ENCODE results near the gene WHRN. TPM values are rescaled to one million over a fixed set of nuclear protein-coding genes. Genes with fewer than 3 reads are reported as not detected.

Gene WHRN
- total and polyA plus RNA-seq, 2 donors, result 2.4 to 12.1 TPM

DNA sequence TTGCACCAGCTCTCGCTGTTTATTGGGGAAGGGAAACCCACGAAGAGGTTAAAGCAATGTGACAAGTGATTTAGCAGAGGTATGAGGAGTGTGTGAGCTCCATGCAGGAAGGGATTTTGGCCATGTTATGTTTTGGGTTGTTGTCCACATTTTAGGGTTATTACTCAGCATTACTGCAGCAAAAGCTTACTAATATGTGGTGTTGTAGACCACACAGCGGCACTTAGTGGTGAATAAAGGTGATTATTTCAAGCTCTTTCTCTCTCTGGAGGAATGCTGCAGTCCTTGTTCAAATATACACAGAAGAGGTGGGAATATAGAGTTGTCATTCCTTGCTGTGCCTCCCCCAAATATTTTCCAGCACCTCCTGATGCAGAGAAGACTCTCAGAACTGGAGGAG is 87.8 kb downstream of the WHRN start:
- DNase-seq (ENCODE audit: extremely low spot score), result no peak
- no peaks in the 10 kb centered on the region for H3K36me3 ChIP-seq (ENCODE audit: insufficient read depth)
- 67% methylated on average over 3 of the region's 3 CpGs for WGBS
- no peak overlapping the region for H3K4me3 ChIP-seq (ENCODE audit: low read depth, low read length)
- H3K4me1 ChIP-seq (ENCODE audit: insufficient read depth), result no peaks in the 10 kb centered on the region
- no peak overlapping the region for H3K27ac ChIP-seq (ENCODE audit: low read depth)

DNA sequence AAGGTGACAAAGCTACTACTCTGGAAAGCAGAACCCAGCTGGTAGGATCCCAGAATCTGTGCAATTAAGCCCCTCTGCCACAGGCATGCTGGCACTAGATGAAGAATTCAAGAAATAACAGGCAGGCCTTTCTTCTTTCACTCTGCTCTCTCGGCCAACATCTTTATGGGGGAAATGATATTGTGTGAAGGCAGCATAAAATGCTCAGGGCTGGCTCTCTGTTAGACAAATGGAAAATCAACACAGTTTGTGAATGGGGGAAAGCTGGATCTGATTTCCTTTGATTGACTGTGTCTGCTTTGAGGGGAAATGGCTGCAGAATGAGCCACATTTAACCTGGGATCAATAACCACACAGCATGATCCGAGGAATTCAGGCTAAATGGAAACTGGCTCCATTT is 88.4 kb downstream of the WHRN start:
- 82% methylated on average over 2 of the region's 2 CpGs for WGBS
- no peak overlapping the region for H3K27ac ChIP-seq (ENCODE audit: low read depth)
- no peaks in the 10 kb centered on the region for H3K36me3 ChIP-seq (ENCODE audit: insufficient read depth)
- H3K4me3 ChIP-seq (ENCODE audit: low read depth, low read length), result no peak overlapping the region
- no peak for DNase-seq (ENCODE audit: extremely low spot score)
- H3K4me1 ChIP-seq (ENCODE audit: insufficient read depth), result no peaks in the 10 kb centered on the region

DNA sequence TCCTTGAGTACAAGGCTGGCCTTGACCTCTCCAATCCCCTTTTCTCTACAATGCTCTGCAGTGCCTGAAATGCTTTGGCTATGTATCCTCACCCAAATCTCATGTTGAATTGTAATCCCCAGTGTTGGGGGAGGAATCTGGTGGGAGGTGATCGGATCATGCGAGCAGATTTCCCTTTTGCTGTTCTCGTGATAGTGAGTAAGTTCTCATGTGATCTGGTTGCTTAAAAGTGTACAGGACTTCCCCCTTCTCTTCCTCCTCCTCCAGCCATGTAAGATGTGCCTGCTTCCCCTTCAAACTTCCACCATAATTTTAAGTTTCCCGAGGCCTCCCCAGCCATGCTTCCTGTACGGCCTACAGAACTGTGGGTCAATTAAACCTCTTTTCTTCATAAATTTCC is 89.0 kb downstream of the WHRN start:
- H3K4me3 ChIP-seq (ENCODE audit: low read depth, low read length), result no peak overlapping the region
- H3K36me3 ChIP-seq (ENCODE audit: insufficient read depth), result no peaks in the 10 kb centered on the region
- no peak overlapping the region for H3K27ac ChIP-seq (ENCODE audit: low read depth)
- WGBS, result 73% methylated on average over 5 of the region's 5 CpGs
- no peak for DNase-seq (ENCODE audit: extremely low spot score)
- no peaks in the 10 kb centered on the region for H3K4me1 ChIP-seq (ENCODE audit: insufficient read depth)

DNA sequence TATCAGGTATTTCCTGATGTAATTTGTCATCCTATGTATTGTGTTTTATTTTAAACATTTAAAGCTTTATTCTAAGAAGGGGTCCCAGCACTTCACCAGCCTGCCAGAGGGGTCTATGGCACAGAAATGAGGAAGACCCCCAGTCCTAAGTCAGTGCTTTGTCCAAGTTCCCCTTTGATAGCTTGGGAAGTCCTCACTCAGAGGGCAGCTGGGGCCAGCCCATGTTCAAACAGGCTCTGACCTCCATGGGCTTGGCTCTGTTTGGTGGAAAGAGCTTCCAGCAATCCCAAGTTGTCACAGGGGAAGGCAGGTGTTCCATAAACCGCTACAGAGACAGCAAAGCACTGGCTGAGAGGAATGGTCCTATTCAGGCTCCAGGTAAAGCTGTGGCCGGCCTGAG is 90.9 kb downstream of the WHRN start:
- Histone ChIP-seq H3K4me3 (ENCODE audit: low read depth, low read length) (no peak overlapping the region), H3K4me1 (ENCODE audit: insufficient read depth) (no peaks in the 10 kb centered on the region), H3K36me3 (ENCODE audit: insufficient read depth) (no peaks in the 10 kb centered on the region), H3K27ac (ENCODE audit: low read depth) (no peak overlapping the region)
- no peak for DNase-seq (ENCODE audit: extremely low spot score)
- 69% methylated on average over 2 of the region's 2 CpGs for WGBS

DNA sequence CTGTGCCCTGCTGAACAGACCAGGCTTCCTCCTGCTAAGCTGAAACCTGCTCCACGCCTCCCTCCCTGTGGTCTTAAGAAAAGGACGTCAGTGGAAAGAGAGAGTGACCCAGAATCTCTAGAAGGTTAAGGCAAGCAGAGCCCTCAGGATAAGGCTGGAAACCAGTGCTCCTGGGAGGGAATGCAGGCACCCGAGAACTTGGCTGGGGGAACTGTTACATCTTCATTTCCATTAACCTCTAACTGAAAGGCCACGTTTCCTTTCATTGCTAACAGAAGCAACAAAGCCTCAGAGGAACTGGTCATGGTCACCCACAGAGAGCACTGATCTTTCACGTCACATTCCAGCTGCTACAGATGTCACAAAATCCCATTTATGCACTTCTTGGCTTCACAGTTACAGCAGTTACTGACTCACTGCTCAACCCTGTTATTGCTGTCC is 91.4 kb downstream of the WHRN start:
- Histone ChIP-seq H3K4me3 (ENCODE audit: low read depth, low read length) (no peak overlapping the region), H3K4me1 (ENCODE audit: insufficient read depth) (no peaks in the 10 kb centered on the region), H3K27ac (ENCODE audit: low read depth) (no peak overlapping the region), H3K36me3 (ENCODE audit: insufficient read depth) (no peaks in the 10 kb centered on the region)
- 39% methylated on average over 5 of the region's 5 CpGs for WGBS
- DNase-seq (ENCODE audit: extremely low spot score), result no peak

DNA sequence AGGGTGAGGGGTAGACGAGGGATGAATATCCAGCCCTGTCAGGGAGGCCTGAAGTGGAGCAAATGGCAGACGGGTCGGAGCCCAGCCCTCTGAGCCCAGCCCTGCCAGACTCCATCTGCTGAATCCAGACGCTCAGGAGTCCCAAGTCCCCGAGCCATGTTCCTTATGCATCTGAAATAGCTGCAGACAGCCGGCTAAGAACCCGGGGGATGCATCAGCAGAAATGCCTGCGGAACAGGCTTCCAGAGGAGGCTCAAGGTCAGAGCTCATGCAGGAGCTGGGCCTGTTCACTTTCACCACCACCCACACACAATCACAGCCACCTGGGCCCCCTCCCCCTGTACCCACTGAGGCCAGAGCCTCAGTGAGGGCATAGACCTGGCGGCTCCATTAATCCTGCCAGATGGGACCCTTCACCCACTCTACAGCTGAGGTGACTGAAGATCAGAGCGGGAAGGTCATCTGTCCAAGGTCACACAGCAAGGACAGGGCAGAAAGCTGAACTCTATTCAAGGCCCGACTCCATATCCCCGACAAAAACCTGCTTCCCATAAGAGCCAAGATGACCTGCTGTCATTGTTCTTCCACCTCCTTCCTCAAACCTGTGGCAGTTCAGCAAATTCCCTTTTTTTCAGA is 93.1 kb downstream of the WHRN start:
- no peak overlapping the region for H3K27ac ChIP-seq (ENCODE audit: low read depth)
- H3K4me3 ChIP-seq (ENCODE audit: low read depth, low read length), result no peak overlapping the region
- no peaks in the 10 kb centered on the region for H3K36me3 ChIP-seq (ENCODE audit: insufficient read depth)
- WGBS, result 88% methylated on average over 12 of the region's 12 CpGs
- H3K4me1 ChIP-seq (ENCODE audit: insufficient read depth), result no peaks in the 10 kb centered on the region
- no peak for DNase-seq (ENCODE audit: extremely low spot score)

DNA sequence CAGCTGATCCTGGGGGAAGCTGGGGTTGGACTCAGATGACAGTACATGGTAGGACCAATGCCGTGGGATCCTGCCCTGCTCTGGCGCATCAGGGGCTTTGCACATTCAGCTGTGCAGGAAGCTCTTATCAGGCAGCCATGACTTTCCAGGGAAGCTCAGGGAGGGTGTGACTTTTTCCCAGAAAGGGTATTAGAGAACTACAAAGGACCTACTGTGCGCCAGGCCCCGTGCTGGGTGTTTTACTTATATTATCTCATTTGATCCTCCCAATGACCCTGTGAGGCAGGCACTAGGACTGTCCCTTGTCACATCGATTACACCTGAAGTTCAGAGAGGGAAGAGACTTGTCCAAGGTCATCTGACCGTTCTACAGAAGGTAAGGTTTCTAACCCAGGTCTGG is 93.8 kb downstream of the WHRN start:
- DNase-seq (ENCODE audit: extremely low spot score), result no peak
- no peaks in the 10 kb centered on the region for H3K4me1 ChIP-seq (ENCODE audit: insufficient read depth)
- no peak overlapping the region for H3K4me3 ChIP-seq (ENCODE audit: low read depth, low read length)
- 94% methylated on average over 6 of the region's 6 CpGs for WGBS
- H3K36me3 ChIP-seq (ENCODE audit: insufficient read depth), result no peaks in the 10 kb centered on the region
- H3K27ac ChIP-seq (ENCODE audit: low read depth), result no peak overlapping the region

DNA sequence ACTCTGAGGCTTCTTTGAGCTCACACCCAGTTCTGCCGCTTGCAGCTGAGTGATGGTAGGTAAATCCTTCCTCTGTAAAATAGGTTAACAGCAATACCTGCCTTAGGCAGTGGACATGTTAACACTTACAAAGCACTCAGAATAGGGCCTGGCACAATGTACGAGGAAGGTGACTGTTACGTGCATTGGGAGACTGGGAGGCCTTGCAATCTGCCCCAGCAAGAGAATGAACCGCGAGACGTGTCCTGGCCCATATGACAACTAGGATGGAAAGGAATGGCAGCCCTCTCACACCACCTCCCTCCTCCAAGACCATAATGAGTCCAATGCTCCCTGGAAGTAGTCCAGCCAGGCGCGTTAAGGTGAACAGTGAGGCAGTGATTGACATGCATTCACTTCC is 94.4 kb downstream of the WHRN start:
- no peak overlapping the region for H3K27ac ChIP-seq (ENCODE audit: low read depth)
- H3K4me1 ChIP-seq (ENCODE audit: insufficient read depth), result no peaks in the 10 kb centered on the region
- H3K36me3 ChIP-seq (ENCODE audit: insufficient read depth), result no peaks in the 10 kb centered on the region
- WGBS, result 89% methylated on average over 8 of the region's 8 CpGs
- H3K4me3 ChIP-seq (ENCODE audit: low read depth, low read length), result no peak overlapping the region
- no peak for DNase-seq (ENCODE audit: extremely low spot score)

DNA sequence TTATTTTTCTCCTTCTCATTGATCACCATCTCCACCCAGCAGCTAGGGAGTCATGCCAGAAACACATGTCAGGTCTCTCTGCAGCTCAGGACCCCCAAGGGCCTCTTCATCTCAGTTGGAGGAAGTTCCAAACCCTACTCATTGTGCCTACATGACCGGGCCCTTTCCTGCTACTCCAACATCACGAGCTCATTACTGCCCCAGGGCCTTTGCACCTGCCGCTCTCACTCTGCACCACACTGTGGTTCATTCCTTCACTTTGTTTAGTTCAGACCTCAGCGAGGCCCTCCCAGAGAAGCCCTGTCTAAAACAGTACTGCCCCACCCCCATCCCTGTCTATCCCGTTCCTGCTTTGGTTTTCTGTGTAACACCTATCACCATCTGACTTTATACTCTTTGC is 95.4 kb downstream of the WHRN start:
- WGBS, result 82% methylated on average over 5 of the region's 5 CpGs
- no peak for DNase-seq (ENCODE audit: extremely low spot score)
- H3K27ac ChIP-seq (ENCODE audit: low read depth), result no peak overlapping the region
- H3K4me1 ChIP-seq (ENCODE audit: insufficient read depth), result no peaks in the 10 kb centered on the region
- no peaks in the 10 kb centered on the region for H3K36me3 ChIP-seq (ENCODE audit: insufficient read depth)
- no peak overlapping the region for H3K4me3 ChIP-seq (ENCODE audit: low read depth, low read length)

DNA sequence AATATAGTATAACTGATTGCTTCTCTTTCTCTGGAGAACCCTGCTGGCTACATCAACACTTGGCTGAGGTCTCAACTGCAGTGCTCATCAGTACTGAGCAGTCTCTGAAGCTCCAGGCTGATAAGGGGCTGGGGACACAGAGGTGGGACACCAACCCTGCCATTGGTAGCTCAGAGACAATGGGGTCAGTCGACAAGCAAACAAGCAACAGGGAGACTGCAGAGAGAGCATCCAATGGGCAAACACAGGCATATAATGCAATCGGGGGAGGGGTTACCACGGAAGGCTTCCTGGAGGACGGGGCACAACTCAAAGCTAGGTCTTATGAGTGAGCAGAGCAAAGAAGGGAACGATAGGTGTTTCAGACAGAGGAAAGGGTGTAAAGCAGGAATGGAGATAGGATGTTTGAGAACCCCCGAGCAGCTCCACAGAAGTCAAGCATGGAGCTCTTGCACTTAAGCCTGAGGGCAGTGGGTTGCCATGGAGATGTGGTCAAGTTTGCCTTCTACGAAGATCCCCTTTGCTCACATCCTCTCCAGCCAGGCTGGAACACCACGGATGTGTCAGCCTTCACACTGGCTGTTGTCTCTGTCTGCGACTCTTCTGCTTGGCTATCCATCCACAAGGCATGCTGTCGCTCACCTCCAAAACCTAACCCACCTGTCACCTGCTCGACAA is 96.0 kb downstream of the WHRN start:
- no peak for DNase-seq (ENCODE audit: extremely low spot score)
- Histone ChIP-seq H3K4me3 (ENCODE audit: low read depth, low read length) (no peak overlapping the region), H3K27ac (ENCODE audit: low read depth) (no peak overlapping the region), H3K36me3 (ENCODE audit: insufficient read depth) (no peaks in the 10 kb centered on the region), H3K4me1 (ENCODE audit: insufficient read depth) (no peaks in the 10 kb centered on the region)
- 72% methylated on average over 11 of the region's 11 CpGs for WGBS

DNA sequence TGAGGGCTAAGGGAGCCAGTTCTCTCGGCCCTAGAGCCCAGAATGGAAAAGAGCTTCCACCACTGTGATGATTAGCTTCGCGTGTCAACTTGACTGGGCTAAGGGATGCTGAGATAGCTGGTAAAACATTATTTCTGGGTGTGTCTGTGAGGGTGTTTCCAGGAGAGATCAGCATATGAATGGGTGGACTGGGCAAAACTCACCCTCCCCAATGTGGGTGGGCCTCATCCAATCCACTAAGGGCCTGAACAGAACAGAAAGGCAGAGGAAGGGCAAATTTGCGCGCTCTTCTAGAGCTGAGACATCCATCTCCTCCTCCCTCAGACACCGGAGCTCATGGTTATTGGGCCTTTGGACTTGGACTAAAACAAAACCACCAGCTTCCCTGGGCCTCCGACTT is 96.6 kb downstream of the WHRN start:
- Histone ChIP-seq H3K27ac (ENCODE audit: low read depth) (no peak overlapping the region), H3K36me3 (ENCODE audit: insufficient read depth) (no peaks in the 10 kb centered on the region), H3K4me1 (ENCODE audit: insufficient read depth) (no peaks in the 10 kb centered on the region), H3K4me3 (ENCODE audit: low read depth, low read length) (no peak overlapping the region)
- 87% methylated on average over 7 of the region's 7 CpGs for WGBS
- no peak for DNase-seq (ENCODE audit: extremely low spot score)

DNA sequence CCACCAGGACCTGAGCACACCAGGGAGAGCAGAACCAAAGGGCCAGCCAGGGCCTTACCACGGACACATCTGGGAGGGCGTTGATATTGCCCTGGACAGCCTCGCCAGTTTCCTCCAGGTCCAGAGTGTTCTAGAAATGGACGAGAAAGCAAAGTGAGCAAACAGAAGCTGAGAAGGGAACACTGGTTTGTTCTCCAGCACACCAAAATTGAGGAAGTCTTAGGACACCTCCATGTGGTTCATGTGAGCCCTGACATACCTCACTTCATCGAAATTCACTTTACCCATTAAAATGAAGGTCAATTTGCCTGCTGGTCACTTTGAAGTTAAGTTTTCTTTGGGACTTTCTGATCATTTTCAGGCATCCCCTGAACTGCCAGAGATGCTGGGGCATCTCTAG is 97.4 kb downstream of the WHRN start:
- Histone ChIP-seq H3K27ac (ENCODE audit: low read depth) (no peak overlapping the region), H3K36me3 (ENCODE audit: insufficient read depth) (no peaks in the 10 kb centered on the region), H3K4me1 (ENCODE audit: insufficient read depth) (no peaks in the 10 kb centered on the region), H3K4me3 (ENCODE audit: low read depth, low read length) (no peak overlapping the region)
- no peak for DNase-seq (ENCODE audit: extremely low spot score)
- 86% methylated on average over 5 of the region's 5 CpGs for WGBS

DNA sequence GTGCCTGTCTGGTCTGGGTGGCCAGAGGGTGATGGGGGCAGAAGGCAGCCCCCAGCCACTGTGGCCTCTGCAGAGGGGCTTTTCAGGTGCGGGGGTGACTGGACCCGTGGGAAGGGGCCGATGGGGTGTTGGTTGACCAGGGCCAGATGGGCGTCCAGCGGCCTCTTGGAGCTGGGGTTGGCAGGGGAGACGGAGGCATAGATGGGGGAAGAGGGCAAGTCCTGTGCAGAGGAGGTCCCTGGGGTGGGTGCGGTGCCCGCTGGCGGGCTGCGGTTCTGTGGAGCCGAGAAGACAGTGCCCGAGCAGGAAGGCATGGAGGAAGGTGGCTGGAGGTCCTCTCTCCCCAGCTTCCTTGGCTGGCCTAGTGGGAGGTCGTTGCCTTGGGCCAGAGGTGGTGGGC is 98.8 kb downstream of the WHRN start:
- Histone ChIP-seq H3K36me3 (ENCODE audit: insufficient read depth) (no peaks in the 10 kb centered on the region), H3K4me1 (ENCODE audit: insufficient read depth) (no peaks in the 10 kb centered on the region), H3K27ac (ENCODE audit: low read depth) (no peak overlapping the region), H3K4me3 (ENCODE audit: low read depth, low read length) (no peak overlapping the region)
- 90% methylated on average over 13 of the region's 13 CpGs for WGBS
- DNase-seq (ENCODE audit: extremely low spot score), result no peak

DNA sequence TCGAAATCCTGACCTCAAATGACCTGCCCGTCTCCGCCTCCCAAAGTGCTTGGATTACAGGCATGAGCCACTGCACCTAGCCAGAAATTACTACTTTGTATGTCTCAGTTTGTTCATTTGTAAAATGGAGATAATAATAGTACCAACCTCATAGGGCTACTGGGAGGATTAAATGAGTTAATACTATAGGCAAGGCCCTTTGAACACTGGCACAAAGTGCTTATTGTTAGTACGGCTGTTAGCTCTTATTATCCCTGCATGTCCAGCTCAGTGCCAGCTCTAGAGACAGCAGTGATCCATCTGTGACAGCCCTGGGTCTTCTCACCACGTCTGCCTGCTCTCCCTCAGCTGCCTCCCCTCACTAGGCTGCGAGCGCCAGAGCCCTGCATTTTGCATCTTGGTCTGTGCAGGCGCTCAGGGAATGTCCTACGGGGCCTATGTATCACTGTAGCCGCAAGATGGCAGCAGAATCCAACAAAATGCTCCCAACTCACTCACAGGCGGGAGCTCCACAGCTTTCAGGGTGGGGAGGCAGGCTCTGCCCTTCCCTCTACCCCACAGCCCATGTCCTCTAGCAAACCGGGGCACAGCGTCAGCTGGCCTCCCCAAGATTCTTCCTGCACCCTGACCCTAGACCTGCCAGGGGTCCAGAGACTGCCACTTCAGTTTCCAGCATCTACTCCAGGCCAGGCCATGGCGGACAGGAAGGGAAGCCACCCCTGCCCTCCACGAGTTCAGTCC is 99.8 kb downstream of the WHRN start:
- H3K4me3 ChIP-seq (ENCODE audit: low read depth, low read length), result no peak overlapping the region
- no peak for DNase-seq (ENCODE audit: extremely low spot score)
- 30% methylated on average over 15 of the region's 15 CpGs for WGBS
- H3K4me1 ChIP-seq (ENCODE audit: insufficient read depth), result no peaks in the 10 kb centered on the region
- H3K36me3 ChIP-seq (ENCODE audit: insufficient read depth), result no peaks in the 10 kb centered on the region
- H3K27ac ChIP-seq (ENCODE audit: low read depth), result no peak overlapping the region

All from urinary bladder (tissue), 4 donors.